ENCODE results near the gene RIC8A. TPM values are rescaled to one million over a fixed set of nuclear protein-coding genes. Genes with fewer than 3 reads are reported as not detected.

Gene RIC8A
- total RNA-seq, 1 experiment from 2014 or later, result 180 TPM

DNA sequence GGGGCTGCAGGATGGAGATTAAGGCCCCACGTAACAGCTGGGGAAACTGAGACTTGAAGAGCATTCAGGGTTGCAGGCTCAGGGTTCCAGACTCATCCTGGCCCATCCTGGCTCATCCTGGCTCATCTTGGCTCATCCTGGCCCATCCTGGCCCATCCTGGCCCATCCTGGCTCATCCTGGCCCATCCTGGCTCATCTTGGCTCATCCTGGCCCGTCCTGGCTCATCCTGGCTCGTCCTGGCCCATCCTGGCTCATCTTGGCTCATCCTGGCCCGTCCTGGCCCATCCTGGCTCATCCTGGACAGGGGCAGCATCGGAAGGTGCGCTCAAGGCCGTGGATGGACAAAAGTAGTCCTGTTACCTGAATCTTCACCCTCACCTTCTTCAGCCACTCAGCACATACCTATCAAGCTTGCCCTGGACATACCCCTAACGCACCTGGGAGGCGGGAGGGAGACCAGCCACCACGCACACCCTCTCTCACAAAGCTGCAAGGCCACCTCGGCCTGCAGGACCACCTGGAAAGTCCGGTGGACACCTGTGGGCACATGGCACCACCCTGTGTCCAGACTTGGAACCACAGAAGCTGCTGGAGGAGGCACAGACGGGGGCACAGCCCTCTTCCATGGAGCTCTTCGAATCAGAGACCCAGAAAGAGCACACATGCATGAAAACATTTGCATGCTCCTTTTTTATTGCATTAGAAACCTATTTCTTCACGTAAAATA is 50.4 kb downstream of the RIC8A start:
- no peaks in the 10 kb centered on the region for H3K27me3 ChIP-seq (ENCODE audit: low read length)
- no peak overlapping the region for H3K27ac ChIP-seq (ENCODE audit: low read length)
- no peaks in the 10 kb centered on the region for H3K9me2 ChIP-seq (replicated peaks; ENCODE audit: low read length)
- H3F3A ChIP-seq (ENCODE audit: low read length, unreplicated experiment), result no peaks in the 10 kb centered on the region
- ChIA-PET CTCF (interaction anchor here (0.6 kb wide), 1 partner anchor 57 kb away, joined by 3 read pairs; no protein-coding TSS in a partner anchor), POLR2A (ENCODE audit: unreplicated experiment) (no interaction called here)
- H3K9ac ChIP-seq (ENCODE audit: low read length), result no peak overlapping the region
- no peak overlapping the region for H3K4me3 ChIP-seq (ENCODE audit: low read length)
- H4K20me1 ChIP-seq (ENCODE audit: low read length), result no peaks in the 10 kb centered on the region
- no peak overlapping the region for H2AFZ ChIP-seq (ENCODE audit: low read length)
- no peaks in the 10 kb centered on the region for H3K79me2 ChIP-seq (ENCODE audit: low read length)
- intact Hi-C loops (cut with micrococcal nuclease), result no loop called here
- no peaks in the 10 kb centered on the region for H3K4me1 ChIP-seq (ENCODE audit: insufficient read depth, low read length)
- no peaks in the 10 kb centered on the region for H3K9me3 ChIP-seq (ENCODE audit: low read length)
- peaks cover 4% of the 10 kb centered on the region; the same call in 1 of the 2 replicates for H3K36me3 ChIP-seq (ENCODE audit: low read depth, low read length)
- BruUV-seq (replicated peaks), result no TSS peak
- ATAC-seq (peak; percentile 54; the same call in 1 of the 2 replicates), DNase-seq (peak; percentile 12)
- no peak overlapping the region for H3K4me2 ChIP-seq (ENCODE audit: low read length)
- TF ChIP-seq, protein P1, sequence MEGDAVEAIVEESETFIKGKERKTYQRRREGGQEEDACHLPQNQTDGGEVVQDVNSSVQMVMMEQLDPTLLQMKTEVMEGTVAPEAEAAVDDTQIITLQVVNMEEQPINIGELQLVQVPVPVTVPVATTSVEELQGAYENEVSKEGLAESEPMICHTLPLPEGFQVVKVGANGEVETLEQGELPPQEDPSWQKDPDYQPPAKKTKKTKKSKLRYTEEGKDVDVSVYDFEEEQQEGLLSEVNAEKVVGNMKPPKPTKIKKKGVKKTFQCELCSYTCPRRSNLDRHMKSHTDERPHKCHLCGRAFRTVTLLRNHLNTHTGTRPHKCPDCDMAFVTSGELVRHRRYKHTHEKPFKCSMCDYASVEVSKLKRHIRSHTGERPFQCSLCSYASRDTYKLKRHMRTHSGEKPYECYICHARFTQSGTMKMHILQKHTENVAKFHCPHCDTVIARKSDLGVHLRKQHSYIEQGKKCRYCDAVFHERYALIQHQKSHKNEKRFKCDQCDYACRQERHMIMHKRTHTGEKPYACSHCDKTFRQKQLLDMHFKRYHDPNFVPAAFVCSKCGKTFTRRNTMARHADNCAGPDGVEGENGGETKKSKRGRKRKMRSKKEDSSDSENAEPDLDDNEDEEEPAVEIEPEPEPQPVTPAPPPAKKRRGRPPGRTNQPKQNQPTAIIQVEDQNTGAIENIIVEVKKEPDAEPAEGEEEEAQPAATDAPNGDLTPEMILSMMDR (conservative IDR thresholded peaks at IDR 0.05; ENCODE audit: low read depth, low read length), result peak; percentile 51
- no peak for TF ChIP-seq EZH2phosphoT487 (IDR thresholded peaks at IDR 0.05; ENCODE audit: borderline replicate concordance, low read length)

DNA sequence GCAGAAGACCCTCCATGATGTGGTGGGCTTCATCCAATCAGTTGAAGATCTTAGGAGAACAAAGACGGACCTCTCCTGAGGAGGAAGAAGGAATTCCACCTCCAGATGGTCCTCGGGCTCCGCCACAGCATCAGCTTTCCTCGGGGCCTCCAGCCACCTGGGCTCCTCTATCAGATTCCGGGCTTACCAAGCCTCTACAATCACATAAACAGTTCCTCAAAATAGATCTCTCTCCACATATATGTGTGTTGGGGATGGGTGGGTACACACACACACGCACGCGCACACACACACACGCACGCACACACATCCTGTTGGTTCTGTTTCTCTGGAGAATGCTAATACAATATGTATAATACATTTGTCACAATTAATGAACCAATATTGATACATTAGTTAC is 51.9 kb downstream of the RIC8A start:
- no peak overlapping the region for H3K4me3 ChIP-seq (ENCODE audit: low read length)
- intact Hi-C loops (cut with micrococcal nuclease), result no loop called here
- no peaks in the 10 kb centered on the region for H3K9me2 ChIP-seq (replicated peaks; ENCODE audit: low read length)
- H3K4me2 ChIP-seq (ENCODE audit: low read length), result no peak overlapping the region
- no peaks in the 10 kb centered on the region for H4K20me1 ChIP-seq (ENCODE audit: low read length)
- H3K27ac ChIP-seq (ENCODE audit: low read length), result no peak overlapping the region
- H3K4me1 ChIP-seq (ENCODE audit: insufficient read depth, low read length), result no peaks in the 10 kb centered on the region
- DNase-seq (no peak), ATAC-seq (no peak)
- ChIA-PET CTCF (no interaction called here), POLR2A (ENCODE audit: unreplicated experiment) (no interaction called here)
- H3F3A ChIP-seq (ENCODE audit: low read length, unreplicated experiment), result no peaks in the 10 kb centered on the region
- H3K36me3 ChIP-seq (ENCODE audit: low read depth, low read length), result no peaks in the 10 kb centered on the region
- no peak overlapping the region for H2AFZ ChIP-seq (ENCODE audit: low read length)
- H3K9me3 ChIP-seq (ENCODE audit: low read length), result no peaks in the 10 kb centered on the region
- no TSS peak for BruUV-seq (replicated peaks)
- no peaks in the 10 kb centered on the region for H3K79me2 ChIP-seq (ENCODE audit: low read length)
- TF ChIP-seq, protein P1 (conservative IDR thresholded peaks at IDR 0.05; ENCODE audit: low read depth, low read length), result no peak
- TF ChIP-seq EZH2 (IDR thresholded peaks at IDR 0.05; ENCODE audit: low read length, unreplicated experiment) (no peak), EZH2phosphoT487 (IDR thresholded peaks at IDR 0.05; ENCODE audit: borderline replicate concordance, low read length) (no peak)
- no peak overlapping the region for H3K9ac ChIP-seq (ENCODE audit: low read length)
- no peaks in the 10 kb centered on the region for H3K27me3 ChIP-seq (ENCODE audit: low read length)

DNA sequence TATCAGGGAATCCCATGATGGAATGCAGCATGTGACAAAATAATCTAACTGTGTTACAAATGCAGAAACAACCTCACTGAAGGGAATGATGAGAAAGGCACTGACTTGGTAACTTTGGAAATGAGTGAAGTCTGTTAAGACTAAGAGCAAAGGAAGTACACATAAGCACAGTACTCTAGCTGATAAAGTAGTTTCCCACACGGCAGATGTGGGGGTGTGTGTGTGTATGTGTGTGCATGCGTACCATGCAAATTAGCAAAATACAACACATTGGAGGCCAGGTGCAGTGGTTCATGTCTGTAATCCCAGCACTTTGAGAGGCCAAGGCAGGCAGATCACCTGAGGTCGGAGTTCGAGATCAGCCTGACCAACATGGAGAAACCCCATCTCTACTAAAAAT is 54.1 kb downstream of the RIC8A start:
- intact Hi-C loops (cut with micrococcal nuclease), result no loop called here
- CTCF ChIA-PET, result no interaction called here
- no TSS peak for BruUV-seq (replicated peaks)
- DNase-seq (no peak), ATAC-seq (no peak)
- Histone ChIP-seq H4K20me1 (ENCODE audit: low read length) (no peaks in the 10 kb centered on the region), H3K4me1 (ENCODE audit: insufficient read depth, low read length) (no peaks in the 10 kb centered on the region), H3K9ac (ENCODE audit: low read length) (no peak overlapping the region), H3F3A (ENCODE audit: low read length, unreplicated experiment) (no peaks in the 10 kb centered on the region), H3K9me3 (ENCODE audit: low read length) (no peaks in the 10 kb centered on the region), H3K4me3 (ENCODE audit: low read length) (no peak overlapping the region), H3K4me2 (ENCODE audit: low read length) (no peak overlapping the region), H3K36me3 (ENCODE audit: low read depth, low read length) (no peaks in the 10 kb centered on the region), H3K79me2 (ENCODE audit: low read length) (no peaks in the 10 kb centered on the region), H3K9me2 (replicated peaks; ENCODE audit: low read length) (no peaks in the 10 kb centered on the region), H3K27me3 (ENCODE audit: low read length) (no peaks in the 10 kb centered on the region), H3K27ac (ENCODE audit: low read length) (no peak overlapping the region), H2AFZ (ENCODE audit: low read length) (no peak overlapping the region)
- POLR2A ChIA-PET (ENCODE audit: unreplicated experiment), result no interaction called here
- TF ChIP-seq EZH2phosphoT487 (IDR thresholded peaks at IDR 0.05; ENCODE audit: borderline replicate concordance, low read length) (no peak), EZH2 (IDR thresholded peaks at IDR 0.05; ENCODE audit: low read length, unreplicated experiment) (no peak)
- TF ChIP-seq, protein P1 (conservative IDR thresholded peaks at IDR 0.05; ENCODE audit: low read depth, low read length), result no peak

Data from PC-3 (cell line).